Measurements from ENCODE around the gene CYTH1. TPM values are rescaled to one million over a fixed set of nuclear protein-coding genes. Genes with fewer than 3 reads are reported as not detected.

The CYTH1 gene
- total RNA-seq, 1 donor from 2014 or later, result 25.0 TPM

GRCh38 chr17:78805301-78805700 is 23.2 kb upstream of the CYTH1 start:
- FAIRE-seq, result no peak
- peaks cover 51% of the 10 kb centered on the region for H3K36me3 ChIP-seq (ENCODE audit: insufficient read depth, low read length)

GRCh38 chr17:78804777-78805176 is 22.7 kb upstream of the CYTH1 start:
- FAIRE-seq (no peak), DNase-seq (ENCODE audit: low read depth) (no peak)
- Mint-ChIP-seq H3K9me3 (ENCODE audit: unreplicated experiment) (no peaks in the 10 kb centered on the region), H3K27ac (ENCODE audit: unreplicated experiment) (no peak overlapping the region), H3K36me3 (ENCODE audit: low read depth, unreplicated experiment) (peaks cover 24% of the 10 kb centered on the region), H3K27me3 (ENCODE audit: low read depth, unreplicated experiment) (no peaks in the 10 kb centered on the region), H3K4me3 (ENCODE audit: unreplicated experiment) (no peak overlapping the region), H3K4me1 (ENCODE audit: low read depth, unreplicated experiment) (peaks cover 5% of the 10 kb centered on the region)
- no peak overlapping the region for H3K27ac ChIP-seq (ENCODE audit: low read depth, low read length)
- no peaks in the 10 kb centered on the region for H3K27me3 ChIP-seq (ENCODE audit: insufficient read depth, low read length)
- no peak overlapping the region for H3K4me3 ChIP-seq (ENCODE audit: insufficient read depth, low read depth, low read length)
- TF ChIP-seq EZH2 (IDR thresholded peaks at IDR 0.05; ENCODE audit: insufficient read depth, low read length) (no peak), CTCF (IDR thresholded peaks at IDR 0.05; ENCODE audit: insufficient read depth, low read depth, low read length) (no peak)
- no peak overlapping the region for H2AFZ ChIP-seq (ENCODE audit: low read depth, low read length)
- H3K79me2 ChIP-seq (ENCODE audit: insufficient read depth, low read length), result peaks cover 49% of the 10 kb centered on the region
- no peak overlapping the region for H3K9ac ChIP-seq (ENCODE audit: low read length)
- no peaks in the 10 kb centered on the region for H3K4me1 ChIP-seq (ENCODE audit: insufficient read depth, low read length)
- H3K4me2 ChIP-seq (ENCODE audit: low read length), result no peak overlapping the region
- H3K36me3 ChIP-seq (ENCODE audit: insufficient read depth, low read length), result peaks cover 50% of the 10 kb centered on the region
- no peaks in the 10 kb centered on the region for H3K9me3 ChIP-seq (ENCODE audit: insufficient read depth, low read depth, low read length)
- H4K20me1 ChIP-seq (ENCODE audit: insufficient read depth, low read length), result peaks cover 38% of the 10 kb centered on the region

More at GRCh38 chr17:78805301-78805700, 23.2 kb upstream of the CYTH1 start:
- Histone ChIP-seq H3K4me1 (ENCODE audit: insufficient read depth, low read length) (no peaks in the 10 kb centered on the region), H4K20me1 (ENCODE audit: insufficient read depth, low read length) (peaks cover 37% of the 10 kb centered on the region), H3K9me3 (ENCODE audit: insufficient read depth, low read depth, low read length) (no peaks in the 10 kb centered on the region), H2AFZ (ENCODE audit: low read depth, low read length) (no peak overlapping the region), H3K27me3 (ENCODE audit: insufficient read depth, low read length) (no peaks in the 10 kb centered on the region), H3K4me2 (ENCODE audit: low read length) (no peak overlapping the region), H3K79me2 (ENCODE audit: insufficient read depth, low read length) (peaks cover 44% of the 10 kb centered on the region), H3K27ac (ENCODE audit: low read depth, low read length) (no peak overlapping the region), H3K4me3 (ENCODE audit: insufficient read depth, low read depth, low read length) (no peak overlapping the region), H3K9ac (ENCODE audit: low read length) (no peak overlapping the region)
- TF ChIP-seq EZH2 (IDR thresholded peaks at IDR 0.05; ENCODE audit: insufficient read depth, low read length) (no peak), CTCF (IDR thresholded peaks at IDR 0.05; ENCODE audit: insufficient read depth, low read depth, low read length) (no peak)
- Mint-ChIP-seq H3K9me3 (ENCODE audit: unreplicated experiment) (no peaks in the 10 kb centered on the region), H3K27me3 (ENCODE audit: low read depth, unreplicated experiment) (no peaks in the 10 kb centered on the region), H3K4me3 (ENCODE audit: unreplicated experiment) (no peak overlapping the region), H3K36me3 (ENCODE audit: low read depth, unreplicated experiment) (peaks cover 23% of the 10 kb centered on the region), H3K4me1 (ENCODE audit: low read depth, unreplicated experiment) (peaks cover 5% of the 10 kb centered on the region), H3K27ac (ENCODE audit: unreplicated experiment) (no peak overlapping the region)
- no peak for DNase-seq (ENCODE audit: low read depth)

DNA sequence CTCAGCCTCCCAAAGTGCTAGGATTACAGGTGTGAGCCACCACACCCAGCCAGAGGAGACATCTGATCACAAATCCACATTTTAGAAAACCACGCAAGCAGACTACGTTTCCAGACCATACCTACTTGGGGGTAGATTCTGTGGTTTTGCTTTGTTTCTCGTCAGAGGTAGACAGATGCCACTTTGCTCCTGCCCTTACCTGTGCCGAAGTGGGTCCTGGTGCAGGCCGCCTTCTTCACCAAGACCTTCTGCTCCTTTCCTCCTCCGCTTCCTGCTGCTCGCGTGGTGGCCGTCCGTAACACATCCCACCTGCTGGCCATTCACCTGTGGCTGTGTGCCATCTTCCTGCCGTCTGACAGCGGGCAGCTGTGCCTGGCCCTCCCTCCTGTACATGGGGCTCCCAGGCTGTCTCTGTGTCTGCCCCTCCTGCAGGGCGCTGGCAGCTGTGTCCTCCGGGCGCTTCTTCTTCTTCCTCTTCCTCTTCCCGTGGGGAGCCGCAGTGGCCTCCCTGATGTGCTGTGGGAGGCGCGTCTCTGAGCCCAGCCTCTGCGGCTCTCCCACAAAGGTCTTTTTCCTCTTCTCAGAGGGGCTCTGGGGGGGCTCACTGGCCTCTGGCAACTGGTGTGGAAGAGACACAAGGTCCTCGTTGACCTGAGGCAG is 21.2 kb upstream of the CYTH1 start:
- no peaks in the 10 kb centered on the region for H3K27me3 ChIP-seq (ENCODE audit: insufficient read depth, low read length)
- no peak overlapping the region for H3K4me3 Mint-ChIP-seq (ENCODE audit: unreplicated experiment)

More for the DNA sequence above, 21.2 kb upstream of the CYTH1 start:
- TF ChIP-seq EZH2 (IDR thresholded peaks at IDR 0.05; ENCODE audit: insufficient read depth, low read length) (no peak), CTCF (IDR thresholded peaks at IDR 0.05; ENCODE audit: insufficient read depth, low read depth, low read length) (no peak)
- H3K36me3 Mint-ChIP-seq (ENCODE audit: low read depth, unreplicated experiment), result peaks cover 35% of the 10 kb centered on the region
- H3K4me2 ChIP-seq (ENCODE audit: low read length), result no peak overlapping the region
- H4K20me1 ChIP-seq (ENCODE audit: insufficient read depth, low read length), result peaks cover 52% of the 10 kb centered on the region
- H3K9me3 ChIP-seq (ENCODE audit: insufficient read depth, low read depth, low read length), result no peaks in the 10 kb centered on the region
- no peaks in the 10 kb centered on the region for H3K9me3 Mint-ChIP-seq (ENCODE audit: unreplicated experiment)
- no peak overlapping the region for H3K9ac ChIP-seq (ENCODE audit: low read length)
- no peaks in the 10 kb centered on the region for H3K4me1 ChIP-seq (ENCODE audit: insufficient read depth, low read length)
- no peaks in the 10 kb centered on the region for H3K27me3 Mint-ChIP-seq (ENCODE audit: low read depth, unreplicated experiment)
- DNase-seq (ENCODE audit: low read depth), result no peak
- H3K36me3 ChIP-seq (ENCODE audit: insufficient read depth, low read length), result peaks cover 47% of the 10 kb centered on the region
- FAIRE-seq, result no peak
- H3K4me1 Mint-ChIP-seq (ENCODE audit: low read depth, unreplicated experiment), result peaks cover 11% of the 10 kb centered on the region
- no peak overlapping the region for H3K27ac Mint-ChIP-seq (ENCODE audit: unreplicated experiment)
- no peak overlapping the region for H2AFZ ChIP-seq (ENCODE audit: low read depth, low read length)
- H3K27ac ChIP-seq (ENCODE audit: low read depth, low read length), result no peak overlapping the region
- H3K4me3 ChIP-seq (ENCODE audit: insufficient read depth, low read depth, low read length), result no peak overlapping the region
- H3K79me2 ChIP-seq (ENCODE audit: insufficient read depth, low read length), result peaks cover 52% of the 10 kb centered on the region

All from astrocyte (in vitro differentiated cells and primary cell).